Measurements from ENCODE around the gene ITPK1.

ITPK1 gene

GRCh38 chr14:92998946-92999345 lies 116.8 kb downstream of the ITPK1 start:
- H3K27ac ChIP-seq: no peak overlapping the region

GRCh38 chr14:92997343-92998061 lies 118.2 kb downstream of the ITPK1 start:
- TF ChIP-seq CTCF (conservative IDR thresholded peaks at IDR 0.05): no peak
- no peak overlapping the region for H3K27ac ChIP-seq

More at GRCh38 chr14:92998946-92999345, 116.8 kb downstream of the ITPK1 start:
- no peak for TF ChIP-seq CTCF (conservative IDR thresholded peaks at IDR 0.05)

GRCh38 chr14:92995620-92996019 lies 120.1 kb downstream of the ITPK1 start:
- no peak for TF ChIP-seq CTCF (conservative IDR thresholded peaks at IDR 0.05)
- H3K27ac ChIP-seq: no peak overlapping the region

- H3K27ac ChIP-seq: no peak overlapping the region
- TF ChIP-seq CTCF (conservative IDR thresholded peaks at IDR 0.05): no peak
Observed at GRCh38 chr14:92994942-92995341, 120.8 kb downstream of the ITPK1 start.

- no peak for TF ChIP-seq CTCF (conservative IDR thresholded peaks at IDR 0.05)
- no peak overlapping the region for H3K27ac ChIP-seq
Observed at GRCh38 chr14:92994131-92994676, 121.5 kb downstream of the ITPK1 start.

GRCh38 chr14:92993302-92993701 lies 122.4 kb downstream of the ITPK1 start:
- no peak for TF ChIP-seq CTCF (conservative IDR thresholded peaks at IDR 0.05)
- H3K27ac ChIP-seq: no peak overlapping the region

- no peak overlapping the region for H3K27ac ChIP-seq
- TF ChIP-seq CTCF (conservative IDR thresholded peaks at IDR 0.05): no peak
Observed at GRCh38 chr14:92991536-92991935, 124.2 kb downstream of the ITPK1 start.
